Glomerular visceral epithelial cell (primary cell): ENCODE results near the gene ARF6.
"Not testable (repeated sequence)": the region's sequence is repeated elsewhere in the genome, so short reads cannot be mapped to it uniquely, and the experiment has no call there.

Experiments used
- DNase-seq: peaks from one replicate; pipeline ENCODE4 v3.0.0-alpha.2; 2016; ENCODE audit errors: extremely low spot score

Gene ARF6

GRCh38 chr14:49876563-49877127 lies 16.2 kb upstream of the ARF6 start:
- no peak for DNase-seq

- peak; percentile 62 for DNase-seq
Measured at GRCh38 chr14:49879646-49880204, 13.2 kb upstream of the ARF6 start.

GRCh38 chr14:49880267-49881064 lies 12.4 kb upstream of the ARF6 start:
- no peak for DNase-seq

- DNase-seq: no peak
Measured at GRCh38 chr14:49881350-49882001, 11.4 kb upstream of the ARF6 start.

- no peak for DNase-seq
Measured at GRCh38 chr14:49882826-49883694, 9.8 kb upstream of the ARF6 start.

- DNase-seq: no peak
Measured at GRCh38 chr14:49886523-49886922, 6.4 kb upstream of the ARF6 start.

- DNase-seq: no peak
Measured at GRCh38 chr14:49888293-49888692, 4.6 kb upstream of the ARF6 start.

- DNase-seq: peak; percentile 66
Measured at GRCh38 chr14:49892301-49892635, 614 bp upstream of the ARF6 start.

- DNase-seq: peak; percentile 65
Measured at GRCh38 chr14:49893309-49894213, 679 bp downstream of the ARF6 start.

GRCh38 chr14:49894214-49895107 lies 1.6 kb downstream of the ARF6 start:
- DNase-seq: not testable (repeated sequence)

GRCh38 chr14:49895480-49895879 lies 2.6 kb downstream of the ARF6 start:
- DNase-seq: no peak

GRCh38 chr14:49896272-49896671 lies 3.4 kb downstream of the ARF6 start:
- not testable (repeated sequence) for DNase-seq

GRCh38 chr14:49896966-49897365 lies 4.1 kb downstream of the ARF6 start:
- no peak for DNase-seq

- no peak for DNase-seq
Measured at GRCh38 chr14:49897414-49897813, 4.5 kb downstream of the ARF6 start.

GRCh38 chr14:49897965-49898364 lies 5.1 kb downstream of the ARF6 start:
- DNase-seq: peak; percentile 24

- DNase-seq: no peak
Measured at GRCh38 chr14:49898485-49898884, 5.6 kb downstream of the ARF6 start.

- no peak for DNase-seq
Measured at GRCh38 chr14:49900973-49901372, 8.1 kb downstream of the ARF6 start.

GRCh38 chr14:49902679-49903246 lies 9.9 kb downstream of the ARF6 start:
- DNase-seq: not testable (repeated sequence)

- DNase-seq: no peak
Measured at GRCh38 chr14:49904270-49904669, 11.4 kb downstream of the ARF6 start.
